GM19397 (cell line): ENCODE data around the gene AAGAB.

ENCODE experiments used
- ATAC-seq: cut with Tn5 transposase; IDR thresholded peaks from one replicate; pipeline ENCODE4 v1.9.1; 2021; ENCODE audit warnings: mild to moderate bottlenecking, moderate library complexity; ENCODE audit not compliant: unreplicated experiment

The AAGAB gene

DNA sequence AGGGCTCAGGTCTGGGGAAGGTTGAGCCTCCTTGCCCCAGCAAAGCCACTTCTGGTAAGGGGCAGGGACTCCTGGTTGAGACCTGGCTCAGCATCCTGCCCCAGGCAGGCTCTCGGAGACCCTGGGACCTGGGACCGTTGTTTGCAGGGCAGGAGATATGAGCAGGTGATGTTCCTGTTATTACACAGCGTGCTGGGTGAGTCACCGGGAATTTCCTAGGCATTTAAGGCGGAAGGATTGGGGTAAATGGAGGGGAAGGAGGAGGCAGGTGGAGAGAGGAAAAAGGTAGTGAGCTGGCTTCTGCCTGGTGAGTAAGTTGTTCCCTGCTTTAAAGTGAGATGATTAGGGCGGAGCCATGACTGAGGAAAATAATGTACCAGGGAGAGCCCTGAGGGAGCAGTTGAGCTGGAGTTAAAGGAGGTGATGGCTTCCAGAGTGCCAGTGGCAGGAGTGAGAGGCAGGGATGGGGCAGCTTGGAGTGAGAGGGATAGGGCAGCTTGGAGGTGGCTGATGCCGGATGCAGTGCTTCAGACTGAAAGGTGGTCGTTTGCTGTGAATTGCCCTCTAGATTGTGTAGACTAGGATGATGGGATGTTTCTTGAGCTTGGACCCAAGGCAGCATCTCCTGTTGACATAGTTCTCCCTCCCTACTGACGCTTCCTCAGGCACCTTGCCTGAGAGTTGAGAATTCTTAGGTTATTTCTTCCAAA lies 79.4 kb downstream of the AAGAB start:
- no peak for ATAC-seq

DNA sequence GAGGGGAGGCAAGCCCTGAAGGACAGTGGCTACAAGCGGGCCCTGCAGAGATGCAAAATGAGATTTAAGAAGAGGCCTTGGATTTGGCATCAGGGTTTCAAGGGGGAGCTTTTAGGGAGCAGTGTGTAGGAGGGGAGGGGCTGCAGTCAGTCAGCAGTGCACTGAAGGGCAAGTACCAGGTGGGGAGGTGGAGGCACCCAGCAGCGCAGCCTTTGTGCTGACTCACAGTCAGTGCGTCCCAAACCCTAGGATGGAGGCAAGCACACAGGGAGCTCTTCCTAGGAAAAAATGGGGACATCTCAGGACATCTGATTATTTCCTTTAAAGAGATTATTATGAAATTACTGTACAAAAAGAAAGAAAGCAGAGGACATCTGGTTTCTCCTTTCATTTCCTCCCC lies 80.0 kb downstream of the AAGAB start:
- no peak for ATAC-seq

DNA sequence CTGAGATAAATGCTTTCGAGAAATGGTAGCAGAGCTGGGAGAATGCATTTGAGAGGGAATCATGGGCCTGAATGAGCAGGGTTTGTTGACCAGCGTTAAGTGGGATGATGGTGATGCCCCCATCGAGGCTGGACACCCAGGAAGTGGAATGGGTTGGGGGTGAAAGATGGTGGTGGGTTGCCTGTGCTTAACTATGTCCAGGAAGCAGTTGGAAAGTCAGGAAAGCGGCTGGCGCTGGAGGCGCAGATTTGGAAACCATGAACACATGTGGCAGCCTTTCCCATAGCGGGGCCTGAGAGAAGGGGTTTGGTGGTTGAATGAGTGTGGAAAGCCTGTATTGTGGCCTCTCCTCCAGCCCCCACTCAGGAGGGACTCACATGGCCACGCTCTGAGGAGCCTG lies 80.7 kb downstream of the AAGAB start:
- ATAC-seq, result no peak

DNA sequence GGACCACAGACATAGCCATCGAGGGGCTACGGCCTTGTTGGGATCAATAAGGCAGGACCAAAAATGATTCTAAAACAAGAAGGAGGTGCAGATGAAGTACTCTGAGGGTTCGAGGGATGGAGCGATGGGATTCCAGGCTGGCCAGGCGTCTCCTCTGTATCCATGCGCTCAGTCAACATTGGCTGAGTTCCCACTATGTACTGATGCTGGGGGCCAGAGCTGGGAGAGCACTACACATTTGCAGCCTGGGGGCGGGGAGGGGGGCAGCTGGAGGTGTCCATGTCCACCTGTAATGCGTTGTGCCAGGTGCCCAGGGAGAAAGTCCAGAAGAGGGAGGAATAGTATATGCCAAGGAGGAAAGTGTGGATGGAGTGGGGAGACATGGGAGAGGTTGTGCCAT lies 81.5 kb downstream of the AAGAB start:
- no peak for ATAC-seq

DNA sequence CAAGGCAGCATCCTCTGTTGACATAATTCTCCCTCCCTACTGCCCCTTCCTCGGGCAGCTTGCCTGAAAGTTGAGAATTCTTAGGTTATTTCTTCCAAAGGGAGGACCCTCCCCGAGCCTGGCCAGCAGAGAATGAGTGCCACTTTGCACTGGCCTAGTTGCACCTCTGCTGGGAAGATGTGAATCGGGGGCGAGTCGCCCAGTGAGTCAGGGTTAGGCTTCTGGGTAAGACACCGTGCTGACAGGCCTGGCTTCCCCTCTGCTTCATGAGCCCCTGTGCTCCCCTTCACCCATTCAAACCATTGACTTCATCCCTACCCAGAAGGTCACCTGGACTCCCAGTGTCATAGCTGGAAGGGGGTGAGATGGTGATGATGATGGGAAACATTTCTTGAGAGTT lies 82.3 kb downstream of the AAGAB start:
- ATAC-seq, result no peak

DNA sequence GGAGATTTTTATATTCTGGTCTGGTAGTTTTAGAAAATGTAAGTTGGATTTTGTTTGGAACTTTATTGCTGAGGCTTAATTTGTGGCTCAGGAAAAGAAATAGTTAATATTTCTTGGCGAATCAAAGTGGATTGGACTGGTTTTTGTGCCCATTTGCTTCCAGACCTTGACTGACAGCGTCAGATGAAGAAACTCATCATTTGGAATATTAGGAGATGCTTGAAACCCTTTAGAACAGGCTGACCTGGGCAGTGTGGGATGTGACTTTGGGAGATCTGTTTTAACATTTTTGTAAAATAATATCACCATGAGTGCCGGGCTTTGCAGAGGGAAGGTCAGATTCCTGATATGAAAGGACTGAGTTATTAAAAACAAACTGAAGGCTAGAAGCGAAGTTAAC lies 83.0 kb downstream of the AAGAB start:
- no peak for ATAC-seq

DNA sequence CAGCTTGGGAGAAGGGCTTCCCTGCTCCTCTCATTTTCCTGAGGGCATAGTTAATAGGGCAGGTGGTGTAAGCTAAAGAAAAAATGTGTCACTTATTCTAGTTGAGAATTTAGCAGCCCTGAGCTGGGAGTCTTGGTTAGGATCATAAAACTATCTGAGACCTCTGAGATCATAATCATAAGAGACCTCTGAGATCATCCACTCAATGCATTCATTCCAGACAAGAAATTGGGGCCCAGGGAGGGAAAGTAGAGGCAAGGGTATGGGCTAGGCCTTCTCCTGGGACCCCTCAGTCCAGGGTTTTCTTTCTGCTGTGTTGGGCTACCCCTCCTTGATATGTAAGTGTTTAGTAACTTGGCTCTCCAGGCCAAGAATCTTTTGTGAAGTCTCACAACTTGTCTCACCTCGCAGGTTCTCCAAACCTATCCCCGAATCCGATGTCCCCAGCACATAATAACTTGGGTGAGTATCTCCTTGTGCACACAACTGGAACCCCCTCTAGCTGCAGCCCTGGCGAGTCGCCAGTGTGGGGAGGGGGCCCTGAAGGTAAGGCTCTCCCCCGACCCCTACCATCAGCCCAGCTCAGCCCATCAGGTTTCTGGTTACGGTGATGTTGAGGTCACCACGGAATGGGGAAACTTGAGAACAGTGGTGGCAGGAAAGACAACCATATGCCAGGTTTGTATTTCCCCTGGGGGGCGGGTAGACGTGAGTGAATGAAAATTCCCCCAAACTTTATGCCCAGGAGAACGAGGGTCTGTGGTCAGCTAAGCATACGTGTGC lies 84.1 kb downstream of the AAGAB start:
- no peak for ATAC-seq

DNA sequence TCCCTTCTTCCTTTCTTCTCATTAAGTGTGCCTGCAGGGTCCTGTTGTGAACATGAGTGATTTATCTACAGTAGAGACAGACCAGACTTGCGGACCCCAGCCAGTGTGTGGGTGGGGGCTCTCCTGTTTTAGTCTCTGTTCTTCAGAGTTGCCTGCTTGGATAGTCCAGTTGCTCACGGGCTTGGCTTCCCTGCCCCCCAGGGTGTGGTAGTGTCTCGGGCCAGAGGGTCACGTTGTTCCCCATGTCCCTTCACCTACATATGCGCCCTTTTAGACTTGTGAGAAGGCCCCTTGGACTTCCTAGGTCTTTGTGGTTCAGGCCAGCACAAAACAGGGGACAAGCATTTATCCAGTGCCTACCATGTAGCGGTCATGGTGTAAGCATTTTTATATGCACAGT lies 85.8 kb downstream of the AAGAB start:
- no peak for ATAC-seq

DNA sequence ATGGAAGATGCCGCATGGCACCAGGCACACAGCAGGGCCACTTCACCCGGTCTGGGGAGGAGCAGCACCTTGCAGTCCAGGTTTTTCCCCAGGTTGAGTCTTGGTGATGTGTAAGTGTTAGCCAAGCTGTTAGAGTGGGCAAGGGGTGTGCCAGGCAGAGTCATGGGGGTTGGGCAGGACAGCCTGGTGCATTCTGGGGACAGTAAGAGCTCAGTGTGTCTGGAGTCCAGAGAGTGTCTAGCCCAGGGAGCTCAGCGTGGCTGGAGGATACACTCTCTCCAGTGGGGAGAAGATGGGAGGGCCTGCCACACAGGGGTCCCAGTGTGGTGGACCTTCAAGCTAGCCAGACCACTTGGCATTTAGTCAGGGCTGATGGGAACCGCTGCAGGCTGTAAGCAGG lies 87.4 kb downstream of the AAGAB start:
- no peak for ATAC-seq

DNA sequence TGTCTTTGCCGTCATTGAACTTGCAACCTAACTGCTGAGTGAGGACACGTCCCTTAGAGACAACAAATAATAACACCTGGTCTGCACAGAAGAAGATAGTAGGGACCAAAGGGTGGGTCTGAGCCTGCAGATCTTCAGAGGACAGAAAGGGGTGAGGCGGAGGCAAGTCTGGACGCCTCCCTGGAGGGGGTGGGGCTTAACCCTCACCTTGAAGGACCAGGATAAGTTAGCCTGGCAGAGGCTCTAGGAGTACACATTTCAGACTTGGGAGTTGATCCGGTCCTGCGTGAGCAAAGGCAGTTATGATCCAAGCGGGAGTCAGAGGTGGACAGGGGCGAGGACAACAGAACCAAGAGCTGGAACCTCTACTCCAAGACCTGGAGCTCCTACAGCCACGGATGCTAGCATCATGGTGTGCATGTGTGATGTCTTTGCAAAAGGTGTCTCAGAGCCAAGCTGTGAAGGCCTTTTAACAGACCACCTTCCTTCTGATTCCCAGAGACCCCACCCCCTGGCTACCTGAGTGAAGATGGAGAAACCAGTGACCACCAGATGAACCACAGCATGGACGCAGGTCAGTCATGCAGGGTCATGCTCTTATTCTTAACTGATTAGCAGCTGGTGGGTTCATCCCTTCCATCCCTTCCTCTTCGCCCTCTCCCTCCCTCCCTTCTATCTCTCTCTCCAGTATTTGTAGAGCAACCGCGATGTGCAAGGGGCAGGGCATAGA lies 88.0 kb downstream of the AAGAB start:
- ATAC-seq, result no peak

DNA sequence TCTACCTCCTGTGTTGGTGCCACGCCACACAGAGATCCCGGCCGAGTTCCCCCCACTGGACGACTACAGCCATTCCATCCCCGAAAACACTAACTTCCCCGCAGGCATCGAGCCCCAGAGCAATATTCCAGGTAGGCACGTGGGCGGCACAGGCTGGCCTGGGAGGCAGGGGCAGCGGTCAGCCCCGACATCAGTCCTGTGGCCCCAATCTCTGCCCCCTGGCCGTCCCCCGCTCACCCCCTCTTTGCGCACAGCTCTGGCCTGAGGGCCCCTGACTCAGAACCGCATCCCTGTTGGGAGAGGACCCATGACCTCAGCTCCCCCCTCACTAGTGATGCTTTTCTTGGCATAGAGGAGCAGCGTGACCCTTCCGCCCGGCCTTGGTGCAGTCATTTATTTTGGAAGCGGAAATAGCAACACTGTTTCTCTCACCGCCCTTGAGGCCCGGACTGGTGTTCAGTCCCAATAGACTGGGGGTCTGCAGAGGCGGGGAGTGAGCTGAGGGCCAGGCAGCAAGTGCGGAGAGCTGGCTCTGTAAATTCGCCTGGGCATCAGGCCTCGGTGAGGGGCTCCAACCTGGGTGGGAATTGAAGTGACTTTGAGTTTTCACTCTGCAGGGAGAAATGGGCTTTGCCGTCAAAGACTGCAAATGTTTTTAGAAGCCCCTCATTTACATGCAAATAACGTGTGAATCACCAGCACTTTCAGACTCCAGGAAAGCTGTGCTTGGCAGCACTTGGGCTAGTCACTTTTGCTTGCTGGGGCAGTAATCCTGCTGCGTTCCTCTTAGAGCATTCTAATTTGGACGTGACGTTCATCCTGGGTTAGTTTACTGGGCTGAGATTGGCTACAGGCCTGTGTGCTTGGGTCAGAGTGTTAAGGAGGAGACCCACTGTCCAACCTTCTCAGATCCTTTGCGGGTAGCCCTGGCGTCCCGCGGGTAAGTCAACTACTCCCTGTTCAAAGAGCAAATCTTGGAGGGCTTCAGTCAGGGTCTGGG lies 88.9 kb downstream of the AAGAB start:
- ATAC-seq, result no peak

DNA sequence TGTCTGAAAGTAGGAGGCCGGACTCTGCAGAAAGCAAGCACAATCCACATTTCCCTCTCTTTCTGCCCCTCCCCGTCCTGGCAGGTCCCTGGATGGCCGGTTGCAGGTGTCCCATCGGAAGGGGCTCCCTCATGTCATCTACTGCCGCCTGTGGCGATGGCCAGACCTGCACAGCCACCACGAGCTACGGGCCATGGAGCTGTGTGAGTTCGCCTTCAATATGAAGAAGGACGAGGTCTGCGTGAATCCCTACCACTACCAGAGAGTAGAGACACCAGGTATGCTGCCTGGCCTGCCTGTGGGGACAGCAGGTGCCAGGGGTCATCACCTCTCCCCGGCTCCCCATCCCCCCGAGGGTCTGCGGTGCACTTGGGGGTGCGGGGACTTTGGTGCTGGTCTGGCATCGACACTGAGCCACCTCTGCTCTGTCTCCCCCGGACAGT lies 89.6 kb downstream of the AAGAB start:
- no peak for ATAC-seq

DNA sequence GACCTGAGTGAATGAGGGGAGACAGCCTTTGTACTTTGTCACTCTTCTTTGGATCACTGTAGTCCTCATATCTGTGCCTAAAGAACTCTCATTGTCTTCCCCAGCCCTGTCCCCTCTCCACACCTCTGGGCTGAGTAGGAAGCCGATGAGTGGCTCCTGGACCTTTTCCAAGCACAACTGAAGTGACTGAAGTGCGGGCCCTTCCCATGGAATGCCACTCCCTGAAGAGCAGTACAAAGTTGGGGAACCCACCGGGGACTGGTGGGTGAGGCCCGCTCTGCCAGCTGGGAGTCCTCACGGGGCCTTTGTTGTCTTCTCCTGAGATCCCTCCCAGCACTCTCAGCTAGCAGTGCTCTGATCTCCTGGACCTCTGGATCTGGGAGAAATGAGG lies 90.1 kb downstream of the AAGAB start:
- ATAC-seq, result no peak

DNA sequence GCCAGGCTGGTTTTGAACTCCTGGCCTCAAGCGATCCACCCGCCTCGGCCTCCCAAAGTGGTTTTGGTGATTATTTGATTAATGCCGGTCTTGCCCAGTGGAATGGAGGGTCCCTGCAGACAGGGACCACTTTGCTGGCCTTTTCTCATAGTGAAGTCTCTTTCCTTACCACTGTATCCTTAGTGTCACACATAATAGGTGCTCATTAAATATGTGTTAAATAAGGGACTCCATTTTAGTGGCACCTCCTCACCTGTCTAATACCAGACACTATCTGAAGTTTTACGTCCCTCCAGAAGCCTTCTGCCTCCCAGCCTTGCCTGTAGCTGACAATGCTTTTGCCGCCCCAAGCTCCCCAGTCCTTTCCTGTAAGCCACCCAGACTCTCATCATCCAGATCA lies 91.3 kb downstream of the AAGAB start:
- no peak for ATAC-seq

DNA sequence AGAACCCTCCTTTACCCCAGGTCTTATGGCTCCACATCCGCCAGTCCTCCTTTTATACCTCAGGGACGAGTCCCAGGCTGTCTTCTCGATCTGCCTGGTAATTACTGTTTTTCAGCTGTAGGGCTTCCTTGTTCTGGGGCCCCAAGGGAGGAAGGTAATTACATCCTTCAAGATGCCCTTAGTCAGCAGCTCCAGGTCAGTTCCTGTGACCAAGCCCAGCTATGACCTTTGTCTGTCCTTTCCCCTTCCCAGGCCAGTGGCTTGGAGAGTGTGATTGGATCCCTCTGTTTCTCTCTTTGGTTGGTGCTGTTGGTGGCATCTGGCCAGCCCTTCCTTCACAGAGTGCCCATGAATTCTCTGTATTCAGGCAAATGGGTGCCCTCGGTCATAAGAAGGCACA lies 92.6 kb downstream of the AAGAB start:
- no peak for ATAC-seq

DNA sequence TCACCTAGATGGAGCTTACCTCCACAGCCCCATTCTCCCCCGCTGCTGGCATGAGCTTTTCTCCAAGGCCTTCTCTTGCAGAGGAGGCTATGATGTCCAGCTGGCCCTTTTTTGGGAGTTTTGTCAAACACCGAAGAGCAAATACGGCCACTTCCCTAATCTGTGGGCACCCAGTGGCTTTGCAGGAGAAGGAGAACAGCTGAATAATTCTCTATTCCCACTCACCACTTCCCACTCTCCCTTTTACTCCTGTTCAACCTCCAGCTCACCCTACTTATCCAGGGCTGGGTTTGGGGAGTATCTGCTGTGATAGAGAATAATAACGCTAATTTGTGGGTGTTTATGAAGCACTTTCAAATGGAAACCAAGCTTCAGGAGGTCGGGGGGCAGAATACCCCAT lies 93.0 kb downstream of the AAGAB start:
- no peak for ATAC-seq

DNA sequence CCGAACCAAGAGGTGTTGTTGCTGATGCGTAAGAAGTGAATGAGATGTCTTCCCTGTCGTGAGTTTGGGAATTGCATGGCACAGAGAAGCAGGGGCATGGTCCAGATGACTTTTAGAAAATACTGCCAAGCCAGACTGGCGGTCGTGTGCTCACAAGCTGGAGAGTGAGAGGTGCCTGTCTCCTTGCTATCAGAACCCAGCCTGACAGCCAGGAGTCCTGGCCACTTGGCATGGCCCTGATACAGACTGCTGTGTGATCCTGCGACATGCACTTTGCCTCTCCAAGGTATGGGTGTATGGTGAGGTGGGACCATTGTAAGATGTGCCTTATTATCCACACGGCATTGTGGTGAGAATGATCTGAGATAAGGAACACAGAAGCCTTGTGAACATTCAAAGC lies 96.1 kb downstream of the AAGAB start:
- no peak for ATAC-seq

DNA sequence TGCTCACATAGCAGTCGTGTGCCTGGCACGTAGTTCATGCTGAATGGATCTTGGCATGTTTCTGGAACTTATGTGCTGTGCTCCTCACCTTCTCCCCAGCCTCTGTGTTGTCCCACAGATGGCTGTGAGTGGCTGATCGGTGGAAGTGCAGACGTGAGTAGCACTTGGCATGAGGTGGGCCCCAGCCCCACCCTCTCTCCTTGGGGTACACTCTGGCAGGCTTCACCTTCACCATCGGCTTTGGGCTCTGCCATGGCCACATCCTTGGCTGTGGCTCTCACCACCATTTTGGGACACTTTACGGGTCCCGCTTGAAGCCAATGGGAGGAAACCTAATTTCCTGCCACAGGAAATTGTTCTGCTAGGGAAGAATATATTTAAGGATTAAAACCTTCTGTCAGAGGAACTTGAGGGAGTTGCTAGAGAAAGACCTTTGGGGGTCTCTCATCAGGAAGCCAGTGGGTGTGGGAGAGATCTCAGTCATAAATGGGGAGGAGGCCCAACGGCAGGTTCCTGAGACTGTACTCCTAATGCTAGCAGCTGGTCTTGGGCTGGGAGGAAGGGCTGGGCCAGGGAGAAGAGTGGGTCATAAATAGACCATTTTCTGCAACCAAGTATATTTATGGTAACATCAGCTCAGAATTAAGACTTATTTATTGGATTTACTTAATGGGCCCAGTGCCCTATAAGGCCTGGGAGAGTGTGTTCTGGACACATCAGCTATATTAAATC lies 96.8 kb downstream of the AAGAB start:
- ATAC-seq, result no peak

DNA sequence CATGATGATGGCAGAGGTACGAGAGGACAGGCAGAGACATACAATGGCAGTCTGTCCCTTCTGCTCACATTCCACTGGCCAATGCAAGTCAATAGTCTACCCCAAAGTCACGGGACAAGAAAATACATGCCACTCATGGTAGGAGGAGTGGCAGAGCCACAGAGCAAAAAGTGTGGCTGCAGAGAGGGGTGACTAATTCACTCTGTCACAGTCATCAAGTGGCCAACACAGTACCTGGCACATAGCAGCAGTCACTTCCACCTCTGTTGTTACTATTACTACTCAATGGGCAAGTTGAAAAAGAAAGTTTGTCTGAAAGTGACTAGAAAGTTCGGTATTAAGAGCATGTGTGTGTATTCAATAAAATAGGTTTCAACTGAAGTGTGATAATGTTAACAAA lies 97.6 kb downstream of the AAGAB start:
- no peak for ATAC-seq

DNA sequence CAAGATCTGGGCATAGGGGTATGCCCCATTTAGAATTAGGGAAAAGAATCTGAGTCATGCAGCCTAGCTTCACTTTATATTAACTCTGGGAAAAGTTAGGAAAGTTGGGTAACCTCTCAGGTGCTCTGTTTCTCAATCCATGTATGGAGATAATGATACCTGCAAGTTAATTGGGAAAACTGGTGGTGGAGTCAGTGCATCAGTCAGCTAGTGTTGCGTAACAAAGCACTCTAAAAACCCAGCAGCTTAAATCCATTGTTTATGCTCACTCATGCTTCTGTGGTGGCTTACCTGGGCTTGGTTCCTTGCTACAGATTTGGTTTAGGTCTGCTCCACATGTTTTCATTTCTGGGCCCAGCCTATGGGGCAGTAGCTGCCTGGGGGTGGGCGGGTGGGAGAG lies 98.0 kb downstream of the AAGAB start:
- ATAC-seq, result no peak
